MM.1S (cell line): ENCODE data around the gene RNF220.

Experiments used
- DNase-seq: peaks from one replicate; pipeline ENCODE4 v3.0.0-alpha.2; 2015
- H2AFZ ChIP-seq: fragments of 300-600 bp; sonication (generic); 2 replicates; pipeline ENCODE4 v1.6.0; 2016; ENCODE audit warnings: antibody characterized with exemption, low read length
- H3F3A ChIP-seq: fragments of 300-600 bp; sonication (generic); 2 replicates; pipeline ENCODE4 v1.6.1; 2016; ENCODE audit warnings: mild to moderate bottlenecking, antibody characterized with exemption, low read length, moderate library complexity, mixed read lengths; ENCODE audit not compliant: insufficient read depth
- H3K27ac ChIP-seq: fragments of 300-600 bp; sonication (generic); 2 replicates; pipeline ENCODE4 v1.5.1; 2016; ENCODE audit warnings: mild to moderate bottlenecking, low read length
- H3K27me3 ChIP-seq: fragments of 300-600 bp; sonication (generic); replicated peaks from 2 replicates; pipeline ENCODE4 v1.6.0; 2016; ENCODE audit warnings: low read length; ENCODE audit not compliant: insufficient read depth
- H3K36me3 ChIP-seq: fragments of 300-600 bp; sonication (generic); replicated peaks from 2 replicates; pipeline ENCODE4 v1.6.1; 2016; ENCODE audit warnings: mild to moderate bottlenecking, low read length, mixed read lengths; ENCODE audit not compliant: insufficient read depth
- H3K4me1 ChIP-seq: fragments of 300-600 bp; sonication (generic); 2 replicates; pipeline ENCODE4 v1.6.1; 2016; ENCODE audit warnings: low read length, mixed read lengths
- H3K4me2 ChIP-seq: fragments of 300-600 bp; sonication (generic); 2 replicates; pipeline ENCODE4 v1.6.0; 2016; ENCODE audit warnings: low read depth, low read length
- H3K4me3 ChIP-seq: fragments of 300-600 bp; sonication (generic); 2 replicates; pipeline ENCODE4 v1.5.1; 2016; ENCODE audit warnings: low read length, mixed read lengths
- H3K79me2 ChIP-seq: fragments of 300-600 bp; sonication (generic); 2 replicates; pipeline ENCODE4 v1.6.1; 2016; ENCODE audit warnings: mixed run types, low read length, mixed read lengths
- H3K9ac ChIP-seq: fragments of 300-600 bp; sonication (generic); 2 replicates; pipeline ENCODE4 v1.6.1; 2016; ENCODE audit warnings: low read length, mixed read lengths
- H3K9me2 ChIP-seq: fragments of 300-600 bp; sonication (generic); replicated peaks from 2 replicates; pipeline ENCODE4 v1.6.1; 2016; ENCODE audit warnings: mild to moderate bottlenecking, low read length, mixed read lengths; ENCODE audit not compliant: insufficient read depth
- H3K9me3 ChIP-seq: fragments of 300-600 bp; sonication (generic); replicated peaks from 2 replicates; pipeline ENCODE4 v1.6.1; 2016; ENCODE audit warnings: mild to moderate bottlenecking, low read length, mixed read lengths; ENCODE audit not compliant: insufficient read depth
- H4K20me1 ChIP-seq: fragments of 300-600 bp; sonication (generic); 2 replicates; pipeline ENCODE4 v1.6.1; 2016; ENCODE audit warnings: mild to moderate bottlenecking, low read length, moderate library complexity, mixed read lengths; ENCODE audit not compliant: insufficient read depth
- EZH2 ChIP-seq: fragments of 300-600 bp; sonication (generic); optimal IDR thresholded peaks from 2 replicates; pipeline ENCODE3; 2017; ENCODE audit warnings: low read depth, mild to moderate bottlenecking, antibody characterized with exemption, low read length, mixed read lengths
- EZH2phosphoT487 ChIP-seq: fragments of 300-600 bp; sonication (generic); IDR thresholded peaks from 2 replicates; pipeline ENCODE4 v1.6.1; 2018; ENCODE audit warnings: antibody characterized with exemption, low read length
- TF ChIP-seq, protein P1 (sequence below): fragments of 300-600 bp; sonication (generic); IDR thresholded peaks from 2 replicates; pipeline ENCODE4 v1.5.1; 2016; ENCODE audit warnings: antibody characterized with exemption, low read length, mixed read lengths

RNF220 gene

DNA sequence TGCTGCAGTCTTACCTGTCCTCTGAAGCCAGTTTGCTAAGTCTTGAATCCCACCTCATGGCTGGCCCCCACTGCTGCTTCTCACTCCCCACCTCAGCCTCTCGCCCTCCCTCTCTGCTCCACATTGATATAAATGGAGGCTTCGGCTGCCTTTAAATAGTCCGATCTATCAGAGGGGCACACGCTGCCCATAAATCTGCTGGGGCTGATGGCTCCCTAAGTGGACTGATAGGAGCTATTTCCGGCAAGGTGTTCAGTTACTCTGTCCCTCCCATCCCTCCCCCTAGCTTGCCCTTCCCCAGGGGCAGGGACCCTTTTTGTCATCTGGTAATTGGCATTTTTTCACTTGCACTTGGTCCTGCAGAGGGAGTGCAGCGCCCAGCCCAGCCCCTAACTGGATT, 160.8 kb downstream of the RNF220 start:
- Histone ChIP-seq H3K27me3 (peaks cover 30% of the 10 kb centered on the region), H3K9me3 (no peaks in the 10 kb centered on the region), H3K9me2 (no peaks in the 10 kb centered on the region), H3K4me1 (no peaks in the 10 kb centered on the region), H3K4me2 (no peak overlapping the region), H2AFZ (no peak overlapping the region), H3K79me2 (no peaks in the 10 kb centered on the region), H3K27ac (no peak overlapping the region), H3F3A (no peaks in the 10 kb centered on the region), H4K20me1 (no peaks in the 10 kb centered on the region), H3K4me3 (no peak overlapping the region), H3K36me3 (no peaks in the 10 kb centered on the region), H3K9ac (no peak overlapping the region)
- TF ChIP-seq EZH2: no peak
- TF ChIP-seq EZH2phosphoT487: no peak
- TF ChIP-seq, protein P1, sequence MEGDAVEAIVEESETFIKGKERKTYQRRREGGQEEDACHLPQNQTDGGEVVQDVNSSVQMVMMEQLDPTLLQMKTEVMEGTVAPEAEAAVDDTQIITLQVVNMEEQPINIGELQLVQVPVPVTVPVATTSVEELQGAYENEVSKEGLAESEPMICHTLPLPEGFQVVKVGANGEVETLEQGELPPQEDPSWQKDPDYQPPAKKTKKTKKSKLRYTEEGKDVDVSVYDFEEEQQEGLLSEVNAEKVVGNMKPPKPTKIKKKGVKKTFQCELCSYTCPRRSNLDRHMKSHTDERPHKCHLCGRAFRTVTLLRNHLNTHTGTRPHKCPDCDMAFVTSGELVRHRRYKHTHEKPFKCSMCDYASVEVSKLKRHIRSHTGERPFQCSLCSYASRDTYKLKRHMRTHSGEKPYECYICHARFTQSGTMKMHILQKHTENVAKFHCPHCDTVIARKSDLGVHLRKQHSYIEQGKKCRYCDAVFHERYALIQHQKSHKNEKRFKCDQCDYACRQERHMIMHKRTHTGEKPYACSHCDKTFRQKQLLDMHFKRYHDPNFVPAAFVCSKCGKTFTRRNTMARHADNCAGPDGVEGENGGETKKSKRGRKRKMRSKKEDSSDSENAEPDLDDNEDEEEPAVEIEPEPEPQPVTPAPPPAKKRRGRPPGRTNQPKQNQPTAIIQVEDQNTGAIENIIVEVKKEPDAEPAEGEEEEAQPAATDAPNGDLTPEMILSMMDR: no peak
- no peak for DNase-seq

DNA sequence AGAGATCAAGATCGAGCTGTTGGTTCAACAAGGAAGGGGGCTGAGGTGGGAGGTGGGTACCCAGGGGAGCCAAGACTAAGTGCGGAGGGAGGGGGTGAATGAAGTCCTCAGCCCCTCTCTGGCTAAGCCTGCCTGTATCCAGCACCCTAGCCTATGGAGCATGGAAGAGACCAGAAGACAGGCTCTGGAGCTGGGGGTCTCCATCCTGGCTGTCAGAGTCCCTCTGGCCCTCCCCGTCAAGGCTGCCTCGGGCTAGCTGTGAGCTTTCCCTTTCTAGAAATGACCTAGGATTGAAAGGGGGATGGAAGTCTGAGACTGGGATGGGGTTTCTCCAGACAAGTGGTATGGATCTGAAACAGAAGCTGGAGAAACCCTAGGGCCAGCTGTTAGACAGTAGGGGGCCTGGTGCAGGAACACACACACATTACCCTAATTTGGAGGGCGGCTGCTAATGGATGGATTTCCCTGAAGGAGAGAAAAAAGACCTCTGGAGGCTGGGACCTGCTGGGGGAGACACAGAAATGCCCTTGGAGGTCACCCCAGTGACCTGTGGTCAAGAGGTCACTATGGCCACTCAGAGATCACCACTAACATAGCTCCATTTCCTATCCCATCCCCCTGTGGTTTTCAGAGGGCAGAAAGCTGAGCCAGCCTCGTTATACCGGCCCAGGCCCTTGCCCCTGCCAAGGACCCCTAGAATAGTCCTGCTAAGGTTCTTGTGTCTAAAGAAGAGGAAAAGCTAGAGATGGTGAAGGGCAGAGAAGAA, 161.4 kb downstream of the RNF220 start:
- no peaks in the 10 kb centered on the region for H3K9me3 ChIP-seq
- no peak overlapping the region for H3K27ac ChIP-seq
- no peak overlapping the region for H3K4me3 ChIP-seq
- no peak overlapping the region for H3K4me2 ChIP-seq
- H3K9me2 ChIP-seq: no peaks in the 10 kb centered on the region
- no peak for DNase-seq
- H2AFZ ChIP-seq: no peak overlapping the region
- no peaks in the 10 kb centered on the region for H3K4me1 ChIP-seq
- no peaks in the 10 kb centered on the region for H3K36me3 ChIP-seq
- no peaks in the 10 kb centered on the region for H3K79me2 ChIP-seq
- H3K27me3 ChIP-seq: peaks cover 30% of the 10 kb centered on the region
- H3F3A ChIP-seq: no peaks in the 10 kb centered on the region
- H4K20me1 ChIP-seq: no peaks in the 10 kb centered on the region
- H3K9ac ChIP-seq: no peak overlapping the region
- no peak for TF ChIP-seq EZH2
- no peak for TF ChIP-seq EZH2phosphoT487
- TF ChIP-seq, protein P1: no peak

DNA sequence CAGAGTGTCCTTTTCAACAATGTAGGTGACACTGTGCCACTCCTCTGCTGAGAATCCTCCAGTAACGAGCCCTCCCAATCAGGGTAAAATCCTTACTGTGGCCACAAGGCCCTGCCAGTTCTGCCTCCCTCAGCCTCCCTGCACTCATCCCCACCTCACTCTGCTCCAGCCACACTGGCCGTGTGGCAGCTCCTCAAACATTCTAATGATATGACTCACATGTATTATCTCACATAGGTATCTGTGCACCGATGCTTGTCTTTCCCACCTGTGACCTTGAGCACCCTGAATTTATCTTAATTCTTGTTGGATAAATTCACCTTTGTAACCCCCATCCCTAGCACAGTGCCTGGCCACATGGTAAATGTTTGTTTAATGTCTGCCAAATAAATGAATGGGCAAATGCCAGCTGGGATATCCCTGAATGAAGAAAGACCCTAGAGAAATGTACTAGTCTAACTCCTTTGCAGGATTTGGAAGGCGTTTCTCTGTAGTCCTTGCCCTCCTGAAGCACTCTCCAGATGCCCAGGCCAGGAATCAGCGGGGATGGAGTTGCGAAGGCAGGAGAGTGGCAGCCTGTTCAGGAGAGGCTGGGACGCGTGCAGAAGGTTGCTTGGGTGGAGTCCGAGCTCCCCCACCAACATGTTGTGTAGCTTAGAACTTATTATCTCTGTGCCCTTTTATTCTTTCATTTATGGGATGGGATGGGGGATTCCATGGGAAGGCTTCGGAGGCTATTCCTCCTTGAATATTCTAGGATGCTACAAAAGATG, 163.3 kb downstream of the RNF220 start:
- Histone ChIP-seq H3K27me3 (peaks cover 30% of the 10 kb centered on the region), H2AFZ (no peak overlapping the region), H4K20me1 (no peaks in the 10 kb centered on the region), H3K79me2 (no peaks in the 10 kb centered on the region), H3K4me3 (no peak overlapping the region), H3K9me2 (no peaks in the 10 kb centered on the region), H3F3A (no peaks in the 10 kb centered on the region), H3K4me2 (no peak overlapping the region), H3K36me3 (no peaks in the 10 kb centered on the region), H3K27ac (no peak overlapping the region), H3K9ac (no peak overlapping the region), H3K4me1 (no peaks in the 10 kb centered on the region), H3K9me3 (no peaks in the 10 kb centered on the region)
- no peak for DNase-seq
- no peak for TF ChIP-seq EZH2phosphoT487
- TF ChIP-seq, protein P1: no peak
- TF ChIP-seq EZH2: no peak
